LNCAP (cell line): ENCODE results near the gene TCAF2.
"Not testable (repeated sequence)": the region's sequence is repeated elsewhere in the genome, so short reads cannot be mapped to it uniquely, and the experiment has no call there.

ENCODE experiments used
- CTCF ChIP-seq: fragments of 450-650 bp; IDR thresholded peaks from 2 replicates; pipeline ENCODE4 v1.5.1; 2017; ENCODE audit warnings: mild to moderate bottlenecking

Gene TCAF2

DNA sequence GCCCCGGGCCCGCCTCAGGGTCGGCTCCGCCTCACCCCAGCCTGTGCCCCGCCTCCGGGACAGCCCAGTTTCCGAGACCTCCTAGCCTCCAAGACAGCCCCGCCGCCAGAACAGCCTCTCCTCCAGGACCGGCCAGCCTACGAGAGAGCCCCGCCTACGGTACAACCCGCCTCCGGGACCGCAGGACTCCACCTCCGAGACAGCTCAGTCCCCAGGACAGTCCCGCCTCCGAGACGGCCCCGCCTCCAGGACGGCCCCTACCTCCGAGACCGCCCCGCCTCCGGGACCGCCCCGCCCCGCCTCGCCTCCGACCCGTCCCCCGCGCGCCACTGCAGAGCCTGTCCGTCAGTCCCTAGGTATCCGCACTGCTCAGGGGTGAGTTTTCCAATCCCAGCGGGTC, at the start of gene TCAF2:
Gene TCAF2 (plus strand): TSS at position 329 of the 400 bp plus-strand sequence.
- TF ChIP-seq CTCF, result not testable (repeated sequence)

DNA sequence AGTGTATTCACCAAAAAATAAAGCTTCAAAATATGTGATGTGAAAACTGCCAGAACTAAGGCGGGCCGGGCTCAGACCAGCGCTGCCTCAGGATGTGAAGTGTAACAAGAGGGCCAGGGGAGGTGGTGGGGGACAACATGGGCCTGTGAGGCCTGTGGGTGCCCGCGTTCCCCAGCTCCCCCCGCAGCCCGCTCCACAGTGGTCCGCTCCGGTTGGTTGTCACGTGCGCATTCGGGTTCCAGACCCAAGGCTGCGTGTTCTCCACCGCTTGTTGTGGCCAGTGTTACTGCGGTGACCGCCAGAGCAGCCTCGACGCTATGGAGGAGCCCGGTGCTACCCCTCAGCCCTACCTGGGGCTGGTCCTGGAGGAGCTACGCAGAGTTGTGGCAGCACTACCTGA, 49.3 kb upstream of the TCAF2 start, which contains the start of gene CTAGE15:
Gene CTAGE15 (plus strand): TSS at position 301 of the 400 bp plus-strand sequence. CDS start 17 bp downstream, at position 318.
- TF ChIP-seq CTCF, result not testable (repeated sequence)
